Endothelial cell (in vitro differentiated cells): ENCODE results near the gene EMC10. TPM values are rescaled to one million over a fixed set of nuclear protein-coding genes. Genes with fewer than 3 reads are reported as not detected.

Experiments
- DNase-seq: peaks from one replicate; pipeline ENCODE4 v3.0.0; 2021; ENCODE audit warnings: low spot score
- H3K27ac Mint-ChIP-seq: one replicate; pipeline ENCODE4 v1.8.0; 2021; ENCODE audit warnings: mixed read lengths, inconsistent platforms; ENCODE audit not compliant: unreplicated experiment
- H3K27me3 Mint-ChIP-seq: one replicate; pipeline ENCODE4 v1.8.0; 2021; ENCODE audit warnings: mild to moderate bottlenecking, moderate library complexity, mixed read lengths, inconsistent platforms; ENCODE audit not compliant: unreplicated experiment
- H3K36me3 Mint-ChIP-seq: one replicate; pipeline ENCODE4 v1.8.0; 2021; ENCODE audit warnings: mild to moderate bottlenecking, low read depth, mixed read lengths, inconsistent platforms; ENCODE audit not compliant: unreplicated experiment
- H3K4me1 Mint-ChIP-seq: one replicate; pipeline ENCODE4 v1.8.0; 2021; ENCODE audit warnings: mild to moderate bottlenecking, mixed read lengths, inconsistent platforms; ENCODE audit not compliant: unreplicated experiment
- H3K4me3 Mint-ChIP-seq: one replicate; pipeline ENCODE4 v1.8.0; 2021; ENCODE audit warnings: mild to moderate bottlenecking, mixed read lengths, inconsistent platforms; ENCODE audit not compliant: unreplicated experiment
- H3K9me3 Mint-ChIP-seq: one replicate; pipeline ENCODE4 v1.8.0; 2021; ENCODE audit warnings: mixed read lengths, inconsistent platforms; ENCODE audit not compliant: unreplicated experiment
- total RNA-seq: library from RNA; stranded (reverse); fragmentation: NEBNext Ultra II Directional; extraction: Animal tissue kit (Norgen Biotek cat#: 25700); gene quantifications from one replicate; pipeline ENCODE4 v1.2.1, GENCODE V29; 2021; ENCODE audit not compliant: unreplicated experiment
- TF ChIP-seq, protein P1 (sequence below): fragments of 200-600 bp; sonication (generic); IDR thresholded peaks from one replicate; pipeline ENCODE4 v1.5.0; 2021; ENCODE audit warnings: antibody characterized with exemption; ENCODE audit not compliant: unreplicated experiment

The EMC10 gene
- total RNA-seq, 1 donor from 2014 or later = 0.21 TPM

DNA sequence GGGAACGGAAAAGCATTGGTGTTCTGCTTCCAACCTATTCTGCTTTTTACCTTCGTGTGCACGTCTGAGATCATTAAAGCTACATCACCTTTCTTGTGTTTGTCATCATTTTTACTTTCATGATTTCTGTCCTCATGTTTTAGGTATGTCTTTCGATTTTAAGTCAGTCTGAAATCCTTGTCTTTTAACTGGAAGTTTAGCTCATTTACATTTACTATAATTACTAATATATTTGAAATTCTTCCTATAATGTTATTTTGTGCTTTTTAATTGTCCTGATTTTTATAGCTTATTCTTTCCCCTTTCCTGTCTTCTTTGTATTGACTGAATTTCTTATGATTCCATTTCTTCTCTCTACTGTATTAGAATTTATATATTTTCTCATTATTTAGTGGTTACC, 56.6 kb downstream of the EMC10 start:
- H3K4me1 Mint-ChIP-seq = no peaks in the 10 kb centered on the region
- H3K27ac Mint-ChIP-seq = no peak overlapping the region
- H3K9me3 Mint-ChIP-seq = peaks cover 23% of the 10 kb centered on the region
- H3K27me3 Mint-ChIP-seq = peaks cover 6% of the 10 kb centered on the region
- H3K4me3 Mint-ChIP-seq = peak overlapping the region; percentile 11
- TF ChIP-seq, protein P1, sequence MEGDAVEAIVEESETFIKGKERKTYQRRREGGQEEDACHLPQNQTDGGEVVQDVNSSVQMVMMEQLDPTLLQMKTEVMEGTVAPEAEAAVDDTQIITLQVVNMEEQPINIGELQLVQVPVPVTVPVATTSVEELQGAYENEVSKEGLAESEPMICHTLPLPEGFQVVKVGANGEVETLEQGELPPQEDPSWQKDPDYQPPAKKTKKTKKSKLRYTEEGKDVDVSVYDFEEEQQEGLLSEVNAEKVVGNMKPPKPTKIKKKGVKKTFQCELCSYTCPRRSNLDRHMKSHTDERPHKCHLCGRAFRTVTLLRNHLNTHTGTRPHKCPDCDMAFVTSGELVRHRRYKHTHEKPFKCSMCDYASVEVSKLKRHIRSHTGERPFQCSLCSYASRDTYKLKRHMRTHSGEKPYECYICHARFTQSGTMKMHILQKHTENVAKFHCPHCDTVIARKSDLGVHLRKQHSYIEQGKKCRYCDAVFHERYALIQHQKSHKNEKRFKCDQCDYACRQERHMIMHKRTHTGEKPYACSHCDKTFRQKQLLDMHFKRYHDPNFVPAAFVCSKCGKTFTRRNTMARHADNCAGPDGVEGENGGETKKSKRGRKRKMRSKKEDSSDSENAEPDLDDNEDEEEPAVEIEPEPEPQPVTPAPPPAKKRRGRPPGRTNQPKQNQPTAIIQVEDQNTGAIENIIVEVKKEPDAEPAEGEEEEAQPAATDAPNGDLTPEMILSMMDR = no peak
- H3K36me3 Mint-ChIP-seq = peaks cover 25% of the 10 kb centered on the region
- DNase-seq = no peak

DNA sequence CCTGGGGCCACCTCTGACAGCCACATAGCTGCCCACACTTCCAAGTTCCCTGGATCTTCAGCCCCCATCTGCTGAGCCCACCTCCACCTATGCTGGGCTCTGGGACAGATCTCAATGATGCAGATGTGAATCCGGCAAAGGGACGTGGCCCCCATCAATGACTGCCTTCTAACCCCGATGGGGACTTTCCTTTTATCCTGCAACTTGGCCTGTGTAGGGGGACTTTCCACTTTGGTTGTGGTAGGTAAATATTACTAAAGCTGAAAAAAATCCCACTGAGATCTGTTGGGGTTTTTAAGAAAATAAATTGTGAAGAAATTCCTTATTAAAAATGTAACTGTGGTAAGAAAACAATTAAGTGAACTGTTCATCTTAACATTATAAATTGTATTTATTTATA, 58.2 kb downstream of the EMC10 start:
- TF ChIP-seq, protein P1 = no peak
- H3K36me3 Mint-ChIP-seq = peaks cover 25% of the 10 kb centered on the region
- DNase-seq = no peak
- H3K27me3 Mint-ChIP-seq = peaks cover 6% of the 10 kb centered on the region
- H3K4me1 Mint-ChIP-seq = no peaks in the 10 kb centered on the region
- H3K27ac Mint-ChIP-seq = no peak overlapping the region
- no peak overlapping the region for H3K4me3 Mint-ChIP-seq
- peaks cover 23% of the 10 kb centered on the region for H3K9me3 Mint-ChIP-seq

DNA sequence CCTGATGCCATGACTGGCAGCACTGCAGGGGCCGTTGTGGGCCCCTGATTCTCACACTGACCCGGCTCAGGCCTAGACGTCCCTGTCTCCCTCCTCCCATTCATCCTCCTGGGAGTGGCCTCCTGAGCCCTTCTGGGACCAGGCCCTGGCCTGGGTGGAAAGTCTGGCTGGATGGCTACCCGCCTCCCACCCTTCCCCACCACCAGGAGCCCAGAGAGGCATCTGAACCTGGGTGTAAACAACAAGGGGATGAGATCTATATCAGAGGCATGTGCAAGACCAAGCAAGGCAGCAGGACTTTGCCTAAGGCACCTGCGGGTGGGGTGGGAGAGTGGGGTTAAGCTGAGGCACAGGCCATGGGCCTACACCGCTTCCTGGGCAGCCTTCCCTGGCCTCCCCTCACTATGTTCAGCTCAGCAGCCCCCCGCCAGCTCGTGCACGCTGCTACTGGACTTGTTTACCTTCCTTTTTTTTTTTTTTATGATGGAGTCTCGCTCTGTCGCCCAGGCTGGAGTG, 59.4 kb downstream of the EMC10 start:
- H3K9me3 Mint-ChIP-seq = peaks cover 23% of the 10 kb centered on the region
- no peak for DNase-seq
- TF ChIP-seq, protein P1 = no peak
- H3K36me3 Mint-ChIP-seq = peaks cover 25% of the 10 kb centered on the region
- no peak overlapping the region for H3K4me3 Mint-ChIP-seq
- no peaks in the 10 kb centered on the region for H3K4me1 Mint-ChIP-seq
- H3K27ac Mint-ChIP-seq = no peak overlapping the region
- peaks cover 6% of the 10 kb centered on the region for H3K27me3 Mint-ChIP-seq

DNA sequence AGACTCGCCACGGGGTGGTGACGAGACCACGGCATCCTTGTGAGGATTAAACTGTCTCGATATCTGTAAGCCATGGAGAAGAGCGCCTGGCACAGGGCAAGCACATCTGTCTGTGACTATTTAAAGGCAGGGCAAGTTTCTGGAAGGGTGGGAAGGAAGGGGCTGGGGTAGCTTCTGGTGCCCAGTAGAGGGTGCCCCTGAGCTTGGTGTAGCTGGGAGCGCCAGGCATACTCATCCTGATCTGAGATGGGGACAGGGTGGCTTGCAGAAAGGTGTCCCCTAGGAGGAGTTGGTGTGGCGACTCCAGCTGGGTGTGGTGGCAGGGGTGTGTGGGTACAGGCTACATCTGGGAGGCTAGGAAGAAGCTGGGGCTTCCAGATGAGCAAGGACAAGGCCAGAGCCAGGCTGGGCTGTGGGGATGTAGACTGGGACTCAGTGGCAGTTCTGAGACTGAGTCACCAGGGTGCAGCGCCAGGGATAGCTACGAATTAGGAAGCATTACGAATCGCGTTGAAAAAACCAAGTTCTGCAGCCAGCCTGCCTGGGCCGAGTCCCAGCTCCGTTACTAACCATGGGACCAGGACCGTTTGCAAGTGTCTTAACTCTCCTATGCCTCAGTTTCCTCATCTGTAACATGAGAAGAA, 60.5 kb downstream of the EMC10 start:
- peaks cover 6% of the 10 kb centered on the region for H3K27me3 Mint-ChIP-seq
- no peak for DNase-seq
- H3K27ac Mint-ChIP-seq = no peak overlapping the region
- H3K4me1 Mint-ChIP-seq = no peaks in the 10 kb centered on the region
- peaks cover 26% of the 10 kb centered on the region for H3K9me3 Mint-ChIP-seq
- TF ChIP-seq, protein P1 = no peak
- H3K4me3 Mint-ChIP-seq = no peak overlapping the region
- H3K36me3 Mint-ChIP-seq = peaks cover 25% of the 10 kb centered on the region

DNA sequence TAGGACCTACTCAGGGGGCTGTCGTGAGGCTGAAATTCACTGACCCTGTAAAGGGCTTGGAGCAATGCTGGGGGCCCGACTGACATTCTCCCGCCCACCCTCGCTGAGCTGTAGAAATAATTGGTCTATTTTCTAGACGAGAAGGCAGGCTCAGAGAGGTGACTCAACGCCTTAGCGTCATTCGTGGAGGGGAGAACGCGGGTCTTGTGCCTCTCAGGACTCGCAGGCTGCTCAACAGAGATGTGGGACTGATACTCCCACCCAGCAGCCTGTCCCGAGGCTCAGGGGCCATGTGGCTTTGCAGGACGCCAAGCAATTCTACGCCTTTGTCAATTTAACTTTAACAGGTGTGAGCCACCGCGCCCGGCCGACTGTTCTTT, 61.0 kb downstream of the EMC10 start:
- H3K27ac Mint-ChIP-seq = no peak overlapping the region
- no peaks in the 10 kb centered on the region for H3K4me1 Mint-ChIP-seq
- TF ChIP-seq, protein P1 = no peak
- H3K36me3 Mint-ChIP-seq = peaks cover 23% of the 10 kb centered on the region
- DNase-seq = no peak
- peaks cover 26% of the 10 kb centered on the region for H3K9me3 Mint-ChIP-seq
- H3K27me3 Mint-ChIP-seq = peaks cover 6% of the 10 kb centered on the region
- no peak overlapping the region for H3K4me3 Mint-ChIP-seq
